HT-29 (cell line): Measurements from ENCODE around the gene ARNT2. TPM values are rescaled to one million over a fixed set of nuclear protein-coding genes. Genes with fewer than 3 reads are reported as not detected.

Experiments used
- DNase-seq: peaks from one replicate; pipeline ENCODE4 v3.0.0-alpha.2; 2015; ENCODE audit warnings: low spot score
- total RNA-seq: library from RNA; depleted of rRNA; stranded (reverse); fragments of >200 nt; shearing (Covaris generic); gene quantifications from 2 replicates; pipeline ENCODE4 v1.2.3, GENCODE V29; 2014

Gene ARNT2
- total RNA-seq, 1 experiment from 2014 or later: not detected

GRCh38 chr15:80551348-80551747, 147.2 kb downstream of the ARNT2 start:
- no peak for DNase-seq

GRCh38 chr15:80554560-80554959, 150.4 kb downstream of the ARNT2 start:
- DNase-seq: no peak

GRCh38 chr15:80556694-80557367, 152.6 kb downstream of the ARNT2 start:
- DNase-seq: no peak

DNA sequence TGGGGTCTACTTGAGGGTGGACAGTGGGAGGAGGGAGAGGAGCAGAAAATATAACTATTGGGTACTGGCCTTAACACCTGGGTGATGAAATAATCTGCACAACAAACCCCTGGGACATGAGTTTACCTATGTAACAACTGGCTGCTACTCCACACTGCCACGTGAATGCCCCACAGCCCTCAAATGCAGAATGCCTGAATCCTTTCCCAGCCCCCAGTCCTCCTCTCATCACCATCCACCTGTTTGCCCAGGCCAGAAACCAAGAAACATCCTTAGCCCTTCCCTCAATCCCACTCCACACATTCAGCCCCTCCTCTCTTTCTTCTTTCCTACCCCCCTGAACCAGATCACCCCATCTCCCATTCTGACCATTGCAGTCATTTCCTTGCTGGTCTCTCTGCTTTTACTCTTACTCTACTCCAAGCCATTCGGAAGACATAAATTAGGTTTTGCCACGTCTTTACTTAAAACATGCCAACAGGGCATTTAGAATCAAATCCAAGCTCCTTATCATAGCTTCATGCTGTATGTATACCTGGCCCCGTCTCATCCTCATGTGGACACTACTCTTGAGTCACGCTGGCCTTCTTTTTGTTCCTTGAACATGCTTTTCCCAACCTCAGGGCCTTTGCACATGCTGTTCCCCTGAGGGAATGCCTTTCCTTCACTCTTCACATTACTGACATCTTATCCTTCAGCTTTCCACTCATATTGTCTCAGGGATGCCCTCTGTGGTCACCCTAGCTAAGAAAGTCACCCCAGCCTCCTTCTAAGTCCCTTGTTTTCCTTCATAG, 153.5 kb downstream of the ARNT2 start:
- DNase-seq: no peak

GRCh38 chr15:80558631-80559319, 154.6 kb downstream of the ARNT2 start:
- no peak for DNase-seq

- no peak for DNase-seq
Observed at GRCh38 chr15:80559320-80559693, 155.1 kb downstream of the ARNT2 start.

GRCh38 chr15:80559761-80560160, 155.6 kb downstream of the ARNT2 start:
- DNase-seq: no peak

DNA sequence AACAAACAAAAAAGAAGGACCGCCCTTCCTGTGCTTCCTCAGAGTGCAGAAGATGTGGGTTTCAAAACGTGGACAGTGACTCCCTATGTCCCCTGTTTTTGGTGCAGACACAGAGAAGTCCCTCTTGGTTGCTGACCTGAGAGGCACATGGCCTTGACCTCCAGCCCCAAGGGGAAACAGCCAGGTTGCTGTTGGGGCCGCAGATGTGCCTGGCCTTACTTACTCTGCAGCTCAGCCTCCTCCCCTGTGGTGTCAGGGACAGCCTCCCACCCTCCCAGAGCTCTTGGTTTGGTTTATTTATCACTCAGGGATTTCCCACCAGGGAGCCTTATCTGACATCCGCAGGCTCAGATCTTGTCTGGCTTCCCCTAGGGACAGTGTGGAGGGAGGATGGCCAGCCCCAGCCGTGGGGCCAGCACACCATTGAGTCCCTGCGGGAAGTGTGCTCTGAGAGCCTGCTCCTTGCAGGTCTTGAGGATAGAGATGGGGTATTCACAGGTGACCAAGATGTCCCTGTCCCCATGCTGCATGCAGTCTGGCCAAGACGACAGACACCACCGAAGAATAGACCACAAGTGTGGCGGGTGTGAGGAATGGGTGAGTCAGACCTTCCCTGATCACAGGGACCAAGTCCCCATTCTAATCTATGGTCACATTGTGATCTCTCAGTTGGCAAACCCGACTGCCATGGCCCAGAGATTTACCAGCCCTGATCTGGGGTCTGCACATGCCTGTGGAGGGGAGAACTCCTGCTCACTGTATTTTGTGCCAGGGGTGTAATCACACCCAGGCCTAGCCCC, 156.6 kb downstream of the ARNT2 start:
- DNase-seq: no peak

DNA sequence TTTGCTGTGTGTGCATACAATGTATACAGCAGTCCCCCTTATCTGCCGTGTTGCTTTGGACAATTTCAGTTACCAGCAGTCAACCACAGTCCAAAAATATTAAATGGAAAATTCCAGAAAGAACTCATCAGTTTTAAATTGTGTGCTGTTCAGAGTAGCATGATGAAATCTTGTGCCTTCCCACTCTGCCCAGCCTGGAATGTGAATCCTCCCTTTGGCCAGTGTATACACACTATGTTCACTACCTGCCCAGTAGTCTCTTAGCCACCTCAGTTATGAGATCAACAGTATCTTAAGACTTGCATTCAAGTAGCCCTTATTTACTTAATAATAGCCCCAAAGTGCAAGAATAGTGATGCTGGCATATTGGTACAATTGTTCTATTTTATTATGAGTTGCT, 157.3 kb downstream of the ARNT2 start:
- no peak for DNase-seq

- DNase-seq: no peak
Observed at GRCh38 chr15:80562033-80562432, 157.9 kb downstream of the ARNT2 start.

DNA sequence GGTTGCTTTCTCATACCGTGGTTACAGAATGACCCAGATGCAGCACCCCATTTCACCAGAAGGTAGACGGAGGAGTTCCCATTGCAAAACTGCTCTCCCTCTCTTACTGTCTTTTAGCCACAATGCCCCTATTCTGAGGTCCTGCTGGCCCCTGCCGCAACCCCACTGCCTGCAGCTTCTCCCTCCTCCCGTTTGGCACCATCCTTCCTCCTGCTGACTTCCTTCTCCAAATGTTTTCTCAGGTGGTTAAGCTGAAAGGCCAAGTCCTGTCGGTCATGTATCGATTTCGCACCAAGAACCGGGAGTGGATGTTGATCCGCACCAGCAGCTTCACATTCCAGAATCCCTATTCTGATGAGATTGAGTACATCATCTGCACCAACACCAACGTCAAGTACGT, 158.7 kb downstream of the ARNT2 start:
- no peak for DNase-seq

GRCh38 chr15:80563372-80563997, 159.3 kb downstream of the ARNT2 start:
- DNase-seq: no peak

GRCh38 chr15:80564056-80564455, 159.9 kb downstream of the ARNT2 start:
- no peak for DNase-seq

GRCh38 chr15:80565398-80565797, 161.2 kb downstream of the ARNT2 start:
- DNase-seq: no peak

DNA sequence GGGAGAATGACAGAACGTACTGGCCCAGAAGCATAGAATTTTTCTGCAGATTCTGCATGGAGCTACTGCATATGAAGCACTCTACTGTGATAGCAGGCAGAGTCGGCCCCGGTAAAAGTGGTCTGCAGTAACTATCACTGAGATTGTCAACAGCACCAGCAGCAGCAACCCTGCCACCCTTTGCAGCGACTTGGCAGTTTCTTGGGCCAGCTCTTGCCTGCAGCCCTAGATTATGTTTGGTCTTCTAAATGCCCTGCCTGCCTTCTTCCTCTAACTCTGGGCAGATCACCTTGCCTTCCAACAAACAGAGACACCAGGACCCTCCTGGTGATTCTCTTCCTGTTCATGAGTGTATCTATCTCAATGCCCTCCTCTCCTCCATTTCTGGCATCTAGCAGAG, 161.8 kb downstream of the ARNT2 start:
- DNase-seq: no peak

DNA sequence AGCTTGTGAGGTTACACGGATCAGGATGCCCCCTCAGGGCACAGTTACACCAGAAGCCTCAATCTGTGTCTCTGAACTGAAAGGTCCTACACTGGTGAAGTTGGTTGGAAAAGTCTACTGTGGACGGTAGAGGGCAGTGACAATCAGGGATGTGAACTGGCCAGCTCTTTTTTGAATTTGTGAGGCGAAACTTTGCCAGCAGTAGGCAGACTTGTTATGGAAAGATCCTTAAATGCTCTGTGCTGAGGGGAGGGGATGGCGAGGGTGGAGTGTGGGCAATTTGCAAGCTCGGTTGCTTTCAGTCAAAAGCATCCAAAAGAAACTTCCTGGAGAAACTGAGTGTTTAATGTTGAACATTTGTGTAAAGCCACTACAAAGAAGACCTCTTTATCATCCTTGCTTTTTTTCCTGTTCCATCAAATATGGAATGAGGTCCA, 163.6 kb downstream of the ARNT2 start:
- peak; percentile 89 for DNase-seq

GRCh38 chr15:80568298-80568697, 164.1 kb downstream of the ARNT2 start:
- no peak for DNase-seq

- no peak for DNase-seq
Observed at GRCh38 chr15:80568876-80569605, 164.9 kb downstream of the ARNT2 start.

GRCh38 chr15:80569656-80570055, 165.5 kb downstream of the ARNT2 start:
- DNase-seq: no peak

DNA sequence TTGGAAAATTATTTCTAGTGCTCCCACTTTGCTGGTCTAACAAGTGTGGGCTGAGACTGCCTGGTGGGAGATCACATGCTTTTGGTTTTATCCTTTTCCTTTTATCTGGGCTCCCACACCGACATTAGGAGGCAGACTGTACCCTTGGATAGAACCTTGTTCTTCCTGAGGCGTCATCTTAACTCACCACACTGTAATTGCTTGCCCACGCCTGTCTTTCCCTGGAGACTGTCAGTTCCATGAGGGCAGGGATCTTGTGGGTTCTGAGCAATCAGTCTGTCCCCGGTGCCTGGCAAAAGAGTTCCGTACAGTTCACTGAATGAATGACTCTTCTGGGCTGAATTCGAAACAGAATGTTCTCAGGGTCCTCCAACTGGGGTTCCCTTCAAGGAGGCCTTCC, 166.4 kb downstream of the ARNT2 start:
- DNase-seq: no peak

DNA sequence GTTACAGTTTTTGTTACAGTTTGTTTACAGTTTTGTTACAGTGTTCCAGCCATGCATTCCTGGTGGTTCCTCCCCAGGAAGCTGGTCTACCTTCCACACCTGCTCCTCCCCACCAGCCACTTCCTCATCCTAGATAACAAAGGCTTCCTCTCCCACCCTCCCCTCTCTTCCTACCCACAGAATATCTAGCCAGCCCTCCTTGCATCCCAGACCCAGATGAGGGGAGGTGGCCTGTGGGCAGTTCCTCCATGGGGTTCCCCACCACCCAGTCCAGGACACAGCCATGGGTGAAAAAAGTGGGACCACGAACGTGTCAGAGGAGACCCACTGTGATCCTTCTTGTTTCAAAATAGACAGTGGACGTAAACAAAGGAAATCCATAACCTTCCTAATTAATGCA, 168.2 kb downstream of the ARNT2 start:
- no peak for DNase-seq
